Adrenal gland (tissue), 12 donors: ENCODE data around the gene LARGE1. TPM values are rescaled to one million over a fixed set of nuclear protein-coding genes. Genes with fewer than 3 reads are reported as not detected.

Experiments used
- DNase-seq, 7 donors: peaks; one replicate each; pipeline ENCODE4 v3.0.0-alpha.2; 2019 to 2020
- H3K27ac ChIP-seq, 5 donors: fragments of 200-600 bp; sonication (generic) in 4 of 5; 1 replicate in 3 of 5; 2 replicates in 2 of 5; pipeline versions ENCODE4 v1.5.1 to v1.8.0; 2016 to 2020; ENCODE audit warnings: mild to moderate bottlenecking in 1 of 5
- H3K27me3 ChIP-seq: fragments of 200-600 bp; 2 replicates; pipeline ENCODE4 v1.8.0; 2021
- H3K36me3 ChIP-seq, 2 donors: fragments of 200-600 bp; replicated peaks in 1 of 2; 1 replicate in 1 of 2; 2 replicates in 1 of 2; pipeline versions ENCODE4 v1.5.1 to v1.8.0; 2018 to 2022
- H3K4me1 ChIP-seq, 2 donors: fragments of 200-600 bp; replicated peaks in 1 of 2; 1 replicate in 1 of 2; 2 replicates in 1 of 2; pipeline versions ENCODE4 v1.5.1 to v1.8.0; 2018 to 2021
- H3K4me3 ChIP-seq, 4 donors: fragments of 200-600 bp; sonication (generic) in 3 of 4; one replicate each; pipeline ENCODE4 v1.5.1; 2016 to 2018
- H3K9me3 ChIP-seq, 3 donors: fragments of 200-600 bp; sonication (generic) in 1 of 3; replicated peaks in 1 of 3; 1 replicate in 2 of 3; 2 replicates in 1 of 3; pipeline versions ENCODE4 v1.5.1 to v1.8.0; 2016 to 2021
- CTCF ChIP-seq, 6 experiments: fragments of 450-650 bp in 4 of 6; fragments of 200-600 bp in 2 of 6; sonication (generic) in 1 of 6; IDR thresholded peaks; 1 replicate in 5 of 6; 2 replicates in 1 of 6; pipeline versions ENCODE4 v1.5.1 to v1.8.0; 2016 to 2021; ENCODE audit warnings: antibody characterized with exemption in 6 of 6, mild to moderate bottlenecking in 2 of 6, moderate library complexity in 1 of 6
- POLR2A ChIP-seq, 2 donors: fragments of 450-650 bp; IDR thresholded peaks; one replicate each; pipeline ENCODE4 v1.6.1; 2017; ENCODE audit warnings: antibody characterized with exemption in 2 of 2, mild to moderate bottlenecking in 2 of 2, moderate library complexity in 1 of 2
- WGBS, 4 donors: extraction: QIAGEN DNeasy Blood & Tissue Kit in 2 of 4; methylation state at CpG; one replicate each; pipeline versions ENCODE4 v1.1.5 to v1.1.7; 2013 to 2017; 5-methylcytosine and 5-hydroxymethylcytosine counted together
- intact Hi-C, 2 donors: fragments of 100-400 bp; cut with DNase I; formaldehyde crosslinking; loops; one replicate each; pipeline versions ENCODE4 v1.14.1 to v1.15.0; 2022 to 2023
- polyA plus RNA-seq, 3 donors: library from polyadenylated mRNA; stranded (reverse); fragments of 200-250 nt in 2 of 3; fragments of 350-450 nt in 1 of 3; fragmentation: Illumina TruSeq in 1 of 3; extraction: RNeasy Lipid Tissue Mini Kit (QIAGEN cat#74804) in 1 of 3; gene quantifications; one replicate each; pipeline ENCODE4 v1.2.3, GENCODE V29; 2013 to 2014
- total RNA-seq, 9 donors: library from RNA; depleted of rRNA in 4 of 9; stranded (reverse); fragments of >200 nt in 4 of 9; fragments of 120-200 nt in 1 of 9; fragmentation: NEBNext Ultra II Directional in 1 of 9; extraction: Animal tissue kit (Norgen Biotek cat#: 25700) in 1 of 9; gene quantifications; one replicate each; pipeline versions ENCODE4 v1.1.0 to v1.2.4, GENCODE V29; 2013 to 2023
- donor health status: healthy with polysubstance abuse.
- donor health status: Bipolar disorder and iron deficiency.
- donor health status: DM: yes; HTN: yes; CAD: no.
- donor health status: DM: no; HTN: no; CAD: no.
- donor health status: DM: no; HTN: no; CAD: no.
- donor health status: DM: yes; HTN: yes; CAD: no.

LARGE1 gene
- total and polyA plus RNA-seq, 12 donors: 3.4 to 67.6 (median 30.6) TPM

- WGBS, 4 donors: 68 to 76% (median 70%) methylated on average over 2 of the region's 2 CpGs
- no peak for DNase-seq
- intact Hi-C loops: no loop called here
These were observed 672.5 kb downstream of the LARGE1 start for GRCh38 chr22:33247758-33248157.

GRCh38 chr22:33242078-33242477 is 678.2 kb downstream of the LARGE1 start:
- Histone ChIP-seq H3K27me3 (no peaks in the 10 kb centered on the region), H3K27ac (no peak overlapping the region), H3K9me3 (no peaks in the 10 kb centered on the region), H3K4me3 (no peak overlapping the region), H3K36me3 (no peaks in the 10 kb centered on the region), H3K4me1 (peaks cover 0 to 1% of the 10 kb centered on the region in 2 donors)
- TF ChIP-seq POLR2A (IDR thresholded peaks at IDR 0.05) (no peak), CTCF (IDR thresholded peaks at IDR 0.05) (no peak)
- intact Hi-C loops: no loop called here
- no peak for DNase-seq

More at GRCh38 chr22:33247758-33248157, 672.5 kb downstream of the LARGE1 start:
- TF ChIP-seq CTCF (IDR thresholded peaks at IDR 0.05): no peak
- no peak for TF ChIP-seq POLR2A (IDR thresholded peaks at IDR 0.05)
- Histone ChIP-seq H3K27ac (no peak overlapping the region), H3K27me3 (no peaks in the 10 kb centered on the region), H3K9me3 (no peaks in the 10 kb centered on the region), H3K4me3 (no peak overlapping the region), H3K36me3 (no peaks in the 10 kb centered on the region), H3K4me1 (peaks cover 0 to 6% of the 10 kb centered on the region in 2 donors)

GRCh38 chr22:33240888-33241475 is 679.3 kb downstream of the LARGE1 start:
- intact Hi-C loops: no loop called here
- no peaks in the 10 kb centered on the region for H3K36me3 ChIP-seq
- 57 to 72% (median 65%) methylated on average over 3 of the region's 3 CpGs for whole genome bisulfite sequencing, 4 donors
- TF ChIP-seq POLR2A (IDR thresholded peaks at IDR 0.05) (no peak), CTCF (IDR thresholded peaks at IDR 0.05) (no peak)
- no peak overlapping the region for H3K27ac ChIP-seq
- no peaks in the 10 kb centered on the region for H3K27me3 ChIP-seq
- no peaks in the 10 kb centered on the region for H3K4me1 ChIP-seq
- H3K4me3 ChIP-seq: no peak overlapping the region
- no peak for DNase-seq
- H3K9me3 ChIP-seq: no peaks in the 10 kb centered on the region

DNA sequence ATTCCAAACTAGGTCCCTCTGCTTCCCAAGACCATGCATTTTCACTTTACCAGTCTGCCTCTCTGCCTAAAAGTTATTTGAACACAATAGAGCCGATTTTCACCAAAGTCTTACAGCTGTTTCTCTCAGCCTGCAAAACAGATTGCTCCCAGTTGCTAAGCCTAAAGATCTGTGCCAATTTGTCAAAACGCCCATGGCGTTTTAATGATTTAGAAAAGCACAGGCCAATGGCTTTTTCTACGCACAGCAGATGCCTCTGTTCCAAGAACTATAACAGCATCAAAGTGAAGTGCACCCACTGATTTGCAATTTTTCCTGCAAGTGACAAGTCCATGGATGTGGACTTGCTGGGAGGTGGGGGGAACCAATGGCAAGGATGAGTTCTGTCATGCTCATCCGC is 688.2 kb downstream of the LARGE1 start:
- H3K36me3 ChIP-seq: no peaks in the 10 kb centered on the region
- no peak for DNase-seq
- no peak for TF ChIP-seq CTCF (IDR thresholded peaks at IDR 0.05)
- H3K27ac ChIP-seq: no peak overlapping the region
- 54 to 76% (median 66%) methylated on average over 5 of the region's 5 CpGs for WGBS, 4 donors
- no peaks in the 10 kb centered on the region for H3K4me1 ChIP-seq
- no peak overlapping the region for H3K4me3 ChIP-seq
- H3K27me3 ChIP-seq: no peaks in the 10 kb centered on the region
- intact Hi-C loops: no loop called here
- peaks cover 0 to 15% (median 0%) of the 10 kb centered on the region in 3 donors for H3K9me3 ChIP-seq
